Osteoblast (primary cell): ENCODE data around the gene KAZN. TPM values are rescaled to one million over a fixed set of nuclear protein-coding genes. Genes with fewer than 3 reads are reported as not detected.

Experiments used
- DNase-seq: peaks from one replicate; pipeline ENCODE4 v3.0.0; 2011; ENCODE audit warnings: low spot score, mixed read lengths; ENCODE audit not compliant: insufficient read length; ENCODE audit errors: missing footprints
- H2AFZ ChIP-seq: 2 replicates; pipeline ENCODE4 v1.6.0; 2011; ENCODE audit warnings: mild to moderate bottlenecking, low read length
- H3K27ac ChIP-seq: 2 replicates; pipeline ENCODE4 v1.5.1; 2011; ENCODE audit warnings: mild to moderate bottlenecking, low read depth, low read length, moderate library complexity
- H3K27me3 ChIP-seq: 2 replicates; pipeline ENCODE4 v1.6.0; 2012; ENCODE audit warnings: mild to moderate bottlenecking, control low read depth, inconsistent platforms, low read length, moderate library complexity; ENCODE audit not compliant: insufficient read depth
- H3K36me3 ChIP-seq: 2 replicates; pipeline ENCODE4 v1.5.1; 2011; ENCODE audit warnings: mild to moderate bottlenecking, low read length, control low read depth, moderate library complexity; ENCODE audit not compliant: insufficient read depth
- H3K4me1 ChIP-seq: 2 replicates; pipeline ENCODE4 v1.5.1; 2011; ENCODE audit warnings: mild to moderate bottlenecking, low read length, control low read depth, moderate library complexity; ENCODE audit not compliant: insufficient read depth
- H3K4me2 ChIP-seq: 2 replicates; pipeline ENCODE4 v1.6.0; 2011; ENCODE audit warnings: mild to moderate bottlenecking, low read length; ENCODE audit not compliant: insufficient read depth
- H3K4me3 ChIP-seq: fragments of 200-600 bp; sonication (generic); 3 replicates; pipeline ENCODE4 v1.5.1; 2012; ENCODE audit warnings: mild to moderate bottlenecking, low read length, inconsistent platforms; ENCODE audit not compliant: insufficient read depth
- H3K79me2 ChIP-seq: 2 replicates; pipeline ENCODE4 v1.6.0; 2012; ENCODE audit warnings: mild to moderate bottlenecking, low read length, control low read depth, inconsistent platforms; ENCODE audit not compliant: insufficient read depth
- H3K9me3 ChIP-seq: 2 replicates; pipeline ENCODE4 v1.5.1; 2011; ENCODE audit warnings: low read depth, low read length, control low read depth
- H4K20me1 ChIP-seq: 2 replicates; pipeline ENCODE4 v1.6.0; 2012; ENCODE audit warnings: mild to moderate bottlenecking, low read length, control low read depth; ENCODE audit not compliant: insufficient read depth
- total RNA-seq: library from RNA; depleted of rRNA; stranded (reverse); fragments of >200 nt; gene quantifications from 2 replicates; pipeline ENCODE4 v1.2.3, GENCODE V29; 2012
- TF ChIP-seq, protein P1 (sequence below): IDR thresholded peaks from 2 replicates; pipeline ENCODE4 v1.5.1; 2011; ENCODE audit warnings: mild to moderate bottlenecking, low read depth, low read length, moderate library complexity; ENCODE audit errors: extremely low read depth

Gene KAZN
- total RNA-seq, 1 donor: 9.0 TPM

DNA sequence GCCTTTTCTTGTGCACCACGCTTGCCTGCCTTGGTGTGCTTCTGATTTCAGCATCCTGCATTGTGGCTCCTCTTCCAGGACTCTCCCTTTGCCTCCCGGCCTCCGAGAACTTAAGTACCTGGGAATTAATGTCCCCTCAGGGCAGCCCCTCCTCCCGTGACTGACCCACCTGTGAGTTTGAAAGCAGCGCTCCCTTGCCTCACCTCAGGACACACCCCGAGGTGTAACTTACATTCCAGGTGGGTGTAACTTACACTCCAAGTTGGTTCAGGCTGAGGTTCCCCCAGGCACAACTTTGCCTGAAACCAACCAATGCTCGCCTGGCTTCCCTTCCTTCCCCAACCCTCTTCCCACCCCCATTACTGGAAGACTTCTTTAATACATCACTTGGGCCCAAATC is 161.4 kb downstream of the KAZN start:
- Histone ChIP-seq H3K4me3 (no peak overlapping the region), H3K4me1 (no peaks in the 10 kb centered on the region), H3K36me3 (no peaks in the 10 kb centered on the region), H4K20me1 (no peaks in the 10 kb centered on the region), H3K4me2 (no peak overlapping the region), H3K9me3 (no peaks in the 10 kb centered on the region), H3K27ac (no peak overlapping the region), H3K27me3 (no peaks in the 10 kb centered on the region), H2AFZ (no peak overlapping the region), H3K79me2 (no peaks in the 10 kb centered on the region)
- TF ChIP-seq, protein P1, sequence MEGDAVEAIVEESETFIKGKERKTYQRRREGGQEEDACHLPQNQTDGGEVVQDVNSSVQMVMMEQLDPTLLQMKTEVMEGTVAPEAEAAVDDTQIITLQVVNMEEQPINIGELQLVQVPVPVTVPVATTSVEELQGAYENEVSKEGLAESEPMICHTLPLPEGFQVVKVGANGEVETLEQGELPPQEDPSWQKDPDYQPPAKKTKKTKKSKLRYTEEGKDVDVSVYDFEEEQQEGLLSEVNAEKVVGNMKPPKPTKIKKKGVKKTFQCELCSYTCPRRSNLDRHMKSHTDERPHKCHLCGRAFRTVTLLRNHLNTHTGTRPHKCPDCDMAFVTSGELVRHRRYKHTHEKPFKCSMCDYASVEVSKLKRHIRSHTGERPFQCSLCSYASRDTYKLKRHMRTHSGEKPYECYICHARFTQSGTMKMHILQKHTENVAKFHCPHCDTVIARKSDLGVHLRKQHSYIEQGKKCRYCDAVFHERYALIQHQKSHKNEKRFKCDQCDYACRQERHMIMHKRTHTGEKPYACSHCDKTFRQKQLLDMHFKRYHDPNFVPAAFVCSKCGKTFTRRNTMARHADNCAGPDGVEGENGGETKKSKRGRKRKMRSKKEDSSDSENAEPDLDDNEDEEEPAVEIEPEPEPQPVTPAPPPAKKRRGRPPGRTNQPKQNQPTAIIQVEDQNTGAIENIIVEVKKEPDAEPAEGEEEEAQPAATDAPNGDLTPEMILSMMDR: no peak
- DNase-seq: no peak

DNA sequence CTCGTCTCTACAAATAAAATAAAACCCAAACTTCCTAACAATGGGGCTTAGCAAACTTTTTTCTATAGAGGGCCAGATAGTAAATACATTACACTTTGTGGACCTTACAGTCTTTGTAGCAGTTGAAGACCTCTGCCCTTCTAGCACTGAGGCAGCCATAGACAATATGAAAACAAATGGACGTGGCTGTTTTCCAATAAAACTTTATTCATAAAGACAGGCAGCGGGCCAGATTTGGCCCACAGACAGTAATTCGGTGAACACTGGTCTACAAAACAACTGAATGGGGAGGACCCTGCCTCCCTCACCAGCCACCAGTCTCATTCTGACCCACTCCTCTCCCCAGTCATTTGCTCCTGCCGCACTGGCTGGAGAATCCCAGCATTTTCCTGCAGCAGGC is 162.3 kb downstream of the KAZN start:
- no peak for DNase-seq
- Histone ChIP-seq H3K79me2 (no peaks in the 10 kb centered on the region), H3K36me3 (no peaks in the 10 kb centered on the region), H2AFZ (no peak overlapping the region), H3K27me3 (no peaks in the 10 kb centered on the region), H3K9me3 (no peaks in the 10 kb centered on the region), H4K20me1 (no peaks in the 10 kb centered on the region), H3K4me3 (no peak overlapping the region), H3K4me2 (no peak overlapping the region), H3K27ac (no peak overlapping the region), H3K4me1 (no peaks in the 10 kb centered on the region)
- TF ChIP-seq, protein P1: no peak

DNA sequence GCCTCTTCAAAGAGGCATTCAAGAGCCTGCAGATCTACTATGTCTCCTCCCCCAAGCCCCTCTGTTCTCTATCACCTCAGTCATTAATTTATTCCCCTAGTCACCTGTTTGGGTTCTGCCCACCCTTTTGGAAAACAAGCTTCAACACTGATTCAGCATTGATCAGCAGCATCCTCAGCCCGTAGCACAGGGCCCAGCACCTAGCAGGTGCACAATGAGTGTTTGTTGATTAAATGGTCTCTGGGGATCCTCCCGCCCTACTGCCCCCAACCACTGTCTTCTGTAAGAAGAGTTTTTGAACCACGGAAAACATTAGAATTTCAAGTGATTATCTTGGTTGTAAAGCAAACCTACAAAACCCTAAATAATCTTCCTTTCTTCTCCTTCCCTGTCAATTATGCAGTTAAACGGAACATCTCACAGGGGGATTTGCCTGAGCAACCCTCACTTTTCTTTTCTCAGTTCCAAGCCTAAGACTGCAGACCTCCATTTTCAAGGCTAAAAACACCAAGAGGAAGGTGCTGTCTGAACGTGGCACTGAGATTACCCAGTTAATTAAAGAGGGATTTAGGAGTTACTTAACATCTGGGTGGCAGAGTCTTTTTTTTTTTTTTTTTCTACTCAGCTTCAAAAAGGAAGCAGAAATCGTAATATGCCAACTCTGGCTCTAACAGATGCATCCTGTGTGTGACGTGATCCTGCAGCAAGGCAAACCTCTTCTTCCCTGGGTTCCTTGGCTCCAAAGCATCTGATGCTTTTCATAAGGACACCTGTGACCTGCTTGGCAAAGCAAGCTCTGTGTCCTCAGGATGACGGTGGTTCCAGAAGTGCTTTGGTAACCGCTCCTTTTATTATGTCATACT is 163.0 kb downstream of the KAZN start:
- Histone ChIP-seq H4K20me1 (no peaks in the 10 kb centered on the region), H3K4me3 (no peak overlapping the region), H3K79me2 (no peaks in the 10 kb centered on the region), H2AFZ (no peak overlapping the region), H3K4me1 (no peaks in the 10 kb centered on the region), H3K9me3 (no peaks in the 10 kb centered on the region), H3K27ac (no peak overlapping the region), H3K36me3 (no peaks in the 10 kb centered on the region), H3K27me3 (no peaks in the 10 kb centered on the region), H3K4me2 (no peak overlapping the region)
- TF ChIP-seq, protein P1: no peak
- DNase-seq: no peak

DNA sequence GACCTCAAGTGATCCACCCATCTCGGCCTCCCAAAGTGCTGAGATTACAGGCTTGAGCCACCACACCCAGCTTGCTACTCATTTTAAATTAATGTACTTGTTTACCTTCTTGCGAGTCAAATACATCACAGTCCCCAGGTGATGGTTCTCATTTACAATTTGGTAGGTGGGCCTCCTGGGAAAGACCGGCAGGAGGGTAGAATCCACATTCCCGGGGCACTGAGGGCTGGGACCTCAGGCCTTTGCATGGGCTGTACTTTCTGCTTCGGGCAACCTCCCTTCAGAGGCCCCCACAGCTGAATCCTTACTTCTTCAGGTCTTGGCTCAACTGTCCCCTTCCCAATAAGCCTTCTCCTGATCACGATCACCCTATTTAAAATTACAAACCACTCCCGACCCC is 165.5 kb downstream of the KAZN start:
- Histone ChIP-seq H3K4me2 (no peak overlapping the region), H3K36me3 (no peaks in the 10 kb centered on the region), H3K9me3 (no peaks in the 10 kb centered on the region), H4K20me1 (no peaks in the 10 kb centered on the region), H2AFZ (no peak overlapping the region), H3K27me3 (no peaks in the 10 kb centered on the region), H3K27ac (no peak overlapping the region), H3K4me3 (no peak overlapping the region), H3K79me2 (no peaks in the 10 kb centered on the region), H3K4me1 (no peaks in the 10 kb centered on the region)
- DNase-seq: no peak
- TF ChIP-seq, protein P1: no peak
